Parathyroid adenoma (tissue), 2 donors: ENCODE data around the gene ZDHHC20.

ENCODE experiments used
- H2AFZ ChIP-seq: fragments of 300-600 bp; sonication (generic); one replicate; pipeline ENCODE4 v1.7.0; 2017; ENCODE audit warnings: antibody characterized with exemption, mild to moderate bottlenecking
- H3K27ac ChIP-seq: fragments of 300-600 bp; sonication (generic); one replicate; pipeline ENCODE4 v1.7.0; 2017
- H3K27me3 ChIP-seq: fragments of 300-600 bp; sonication (generic); one replicate; pipeline ENCODE4 v1.7.0; 2017; ENCODE audit warnings: low read length; ENCODE audit not compliant: control insufficient read depth, insufficient read depth
- H3K36me3 ChIP-seq: fragments of 300-600 bp; sonication (generic); one replicate; pipeline ENCODE4 v1.7.0; 2017; ENCODE audit warnings: low read length; ENCODE audit not compliant: control insufficient read depth, insufficient read depth
- H3K4me1 ChIP-seq: fragments of 300-600 bp; sonication (generic); one replicate; pipeline ENCODE4 v1.7.0; 2017; ENCODE audit warnings: control low read depth
- H3K4me2 ChIP-seq: fragments of 300-600 bp; sonication (generic); one replicate; pipeline ENCODE4 v1.7.0; 2017; ENCODE audit warnings: low read length
- H3K4me3 ChIP-seq: fragments of 300-600 bp; sonication (generic); one replicate; pipeline ENCODE4 v1.7.0; 2017; ENCODE audit warnings: low read depth, low read length
- H3K79me2 ChIP-seq: fragments of 300-600 bp; sonication (generic); one replicate; pipeline ENCODE4 v1.7.0; 2017; ENCODE audit warnings: control low read depth
- H3K9ac ChIP-seq: fragments of 300-600 bp; sonication (generic); one replicate; pipeline ENCODE4 v1.7.0; 2017; ENCODE audit warnings: mild to moderate bottlenecking
- H3K9me3 ChIP-seq: fragments of 300-600 bp; sonication (generic); one replicate; pipeline ENCODE4 v1.7.0; 2017; ENCODE audit warnings: low read length; ENCODE audit not compliant: control insufficient read depth
- TF ChIP-seq, protein P1 (sequence below): fragments of 300-600 bp; sonication (generic); IDR thresholded peaks from one replicate; pipeline ENCODE4 v1.7.0; 2017; ENCODE audit warnings: antibody characterized with exemption, mild to moderate bottlenecking
- donor health status: primary hyperparathyroidism.

The ZDHHC20 gene

DNA sequence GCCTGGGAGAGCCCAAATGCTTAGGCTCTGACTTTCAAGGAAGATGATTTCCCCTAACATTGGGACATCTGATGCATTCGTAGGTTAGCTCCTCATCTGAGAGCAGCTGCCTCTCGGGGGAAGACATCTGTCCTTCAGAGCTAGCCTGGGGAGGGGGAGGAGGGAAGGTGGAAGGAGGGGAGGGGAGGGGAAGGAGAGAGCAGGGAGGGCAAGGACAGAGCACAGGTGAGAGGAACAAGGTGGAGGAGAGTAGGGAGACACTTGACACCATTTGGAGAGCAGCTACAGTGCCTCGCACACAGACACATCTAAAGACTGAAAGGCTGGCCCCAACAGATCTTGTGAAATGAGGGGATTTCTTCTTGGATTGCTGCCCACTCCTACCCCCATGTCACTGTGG, 103.8 kb downstream of the ZDHHC20 start:
- no peaks in the 10 kb centered on the region for H3K36me3 ChIP-seq
- H3K9ac ChIP-seq: no peak overlapping the region
- no peaks in the 10 kb centered on the region for H3K79me2 ChIP-seq
- no peak overlapping the region for H3K27ac ChIP-seq
- H2AFZ ChIP-seq: no peak overlapping the region
- TF ChIP-seq, protein P1, sequence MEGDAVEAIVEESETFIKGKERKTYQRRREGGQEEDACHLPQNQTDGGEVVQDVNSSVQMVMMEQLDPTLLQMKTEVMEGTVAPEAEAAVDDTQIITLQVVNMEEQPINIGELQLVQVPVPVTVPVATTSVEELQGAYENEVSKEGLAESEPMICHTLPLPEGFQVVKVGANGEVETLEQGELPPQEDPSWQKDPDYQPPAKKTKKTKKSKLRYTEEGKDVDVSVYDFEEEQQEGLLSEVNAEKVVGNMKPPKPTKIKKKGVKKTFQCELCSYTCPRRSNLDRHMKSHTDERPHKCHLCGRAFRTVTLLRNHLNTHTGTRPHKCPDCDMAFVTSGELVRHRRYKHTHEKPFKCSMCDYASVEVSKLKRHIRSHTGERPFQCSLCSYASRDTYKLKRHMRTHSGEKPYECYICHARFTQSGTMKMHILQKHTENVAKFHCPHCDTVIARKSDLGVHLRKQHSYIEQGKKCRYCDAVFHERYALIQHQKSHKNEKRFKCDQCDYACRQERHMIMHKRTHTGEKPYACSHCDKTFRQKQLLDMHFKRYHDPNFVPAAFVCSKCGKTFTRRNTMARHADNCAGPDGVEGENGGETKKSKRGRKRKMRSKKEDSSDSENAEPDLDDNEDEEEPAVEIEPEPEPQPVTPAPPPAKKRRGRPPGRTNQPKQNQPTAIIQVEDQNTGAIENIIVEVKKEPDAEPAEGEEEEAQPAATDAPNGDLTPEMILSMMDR: no peak
- H3K4me3 ChIP-seq: no peak overlapping the region
- H3K27me3 ChIP-seq: no peaks in the 10 kb centered on the region
- H3K9me3 ChIP-seq: no peaks in the 10 kb centered on the region
- no peaks in the 10 kb centered on the region for H3K4me1 ChIP-seq
- no peak overlapping the region for H3K4me2 ChIP-seq

GRCh38 chr13:21354721-21355120, 104.4 kb downstream of the ZDHHC20 start:
- H3K27ac ChIP-seq: no peak overlapping the region
- no peak overlapping the region for H3K9ac ChIP-seq
- H3K4me2 ChIP-seq: no peak overlapping the region
- H3K27me3 ChIP-seq: no peaks in the 10 kb centered on the region
- no peaks in the 10 kb centered on the region for H3K36me3 ChIP-seq
- no peaks in the 10 kb centered on the region for H3K79me2 ChIP-seq
- TF ChIP-seq, protein P1: no peak
- H3K4me1 ChIP-seq: no peaks in the 10 kb centered on the region
- no peaks in the 10 kb centered on the region for H3K9me3 ChIP-seq
- H3K4me3 ChIP-seq: no peak overlapping the region
- no peak overlapping the region for H2AFZ ChIP-seq

- Histone ChIP-seq H3K4me1 (no peaks in the 10 kb centered on the region), H3K27me3 (no peaks in the 10 kb centered on the region), H3K9me3 (no peaks in the 10 kb centered on the region), H3K27ac (no peak overlapping the region), H3K4me3 (no peak overlapping the region), H3K79me2 (no peaks in the 10 kb centered on the region), H3K9ac (no peak overlapping the region), H2AFZ (no peak overlapping the region), H3K36me3 (no peaks in the 10 kb centered on the region), H3K4me2 (no peak overlapping the region)
- TF ChIP-seq, protein P1: no peak
These were observed 110.5 kb downstream of the ZDHHC20 start for GRCh38 chr13:21348488-21349120.

DNA sequence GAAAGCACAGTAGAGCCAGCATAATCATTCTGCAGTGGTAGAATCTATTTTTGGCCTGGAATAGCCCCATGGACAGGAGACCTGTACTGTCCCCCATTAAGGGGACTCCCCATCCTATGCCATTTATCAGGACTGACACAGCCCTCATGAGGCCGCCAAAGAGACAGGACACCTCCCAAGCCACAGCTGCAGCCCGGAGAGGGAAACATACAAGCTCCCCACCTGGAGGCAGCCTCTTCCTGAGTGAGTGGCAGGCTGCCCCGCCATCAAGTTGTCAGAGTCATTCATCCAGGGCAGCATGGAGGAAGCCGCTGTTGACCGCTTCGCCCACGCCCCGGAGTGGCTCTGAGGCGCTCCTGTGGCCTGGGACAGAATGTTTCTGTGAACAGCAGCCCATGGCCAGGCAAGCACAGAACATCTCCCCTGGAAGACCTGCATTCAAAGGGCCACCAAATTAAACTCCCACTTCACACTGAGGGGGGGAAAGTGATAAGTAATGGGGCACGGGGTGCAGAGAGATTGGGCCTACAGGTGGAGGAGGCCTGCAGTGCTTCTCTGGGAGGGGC, 111.3 kb downstream of the ZDHHC20 start:
- H3K27ac ChIP-seq: no peak overlapping the region
- TF ChIP-seq, protein P1: no peak
- no peaks in the 10 kb centered on the region for H3K79me2 ChIP-seq
- H3K27me3 ChIP-seq: no peaks in the 10 kb centered on the region
- H3K9ac ChIP-seq: no peak overlapping the region
- no peak overlapping the region for H3K4me3 ChIP-seq
- H3K9me3 ChIP-seq: no peaks in the 10 kb centered on the region
- H3K4me1 ChIP-seq: no peaks in the 10 kb centered on the region
- no peak overlapping the region for H3K4me2 ChIP-seq
- H3K36me3 ChIP-seq: no peaks in the 10 kb centered on the region
- no peak overlapping the region for H2AFZ ChIP-seq

DNA sequence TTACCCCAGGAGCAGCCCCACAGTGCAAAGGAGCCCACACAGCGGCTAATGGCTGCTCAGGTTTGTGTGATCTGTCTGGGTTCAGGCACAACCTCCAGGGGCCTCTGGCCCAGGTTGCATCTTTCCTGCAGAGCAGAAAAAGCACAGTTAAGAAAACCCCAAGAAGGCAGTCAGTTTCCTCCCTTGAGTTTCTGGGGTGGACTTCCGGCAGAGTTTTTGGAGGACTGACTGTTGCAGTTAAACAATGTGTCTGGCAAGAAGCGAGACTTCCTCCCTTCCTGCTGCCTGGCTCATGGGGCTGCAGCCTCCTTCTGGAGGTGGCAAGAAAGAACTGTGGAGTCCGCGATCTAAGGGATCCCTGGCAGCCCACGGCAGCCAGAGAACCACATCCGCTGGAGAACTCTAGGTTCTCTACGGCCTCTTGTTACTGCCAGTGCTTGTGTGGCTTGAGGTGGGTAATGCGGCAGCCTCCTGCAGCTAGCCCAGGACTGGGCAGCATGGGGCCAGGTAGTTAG, 114.4 kb downstream of the ZDHHC20 start:
- H3K4me1 ChIP-seq: no peaks in the 10 kb centered on the region
- H3K36me3 ChIP-seq: no peaks in the 10 kb centered on the region
- H3K9ac ChIP-seq: no peak overlapping the region
- no peaks in the 10 kb centered on the region for H3K9me3 ChIP-seq
- H3K79me2 ChIP-seq: no peaks in the 10 kb centered on the region
- TF ChIP-seq, protein P1: no peak
- no peak overlapping the region for H3K27ac ChIP-seq
- H3K4me3 ChIP-seq: no peak overlapping the region
- H3K4me2 ChIP-seq: no peak overlapping the region
- no peak overlapping the region for H2AFZ ChIP-seq
- H3K27me3 ChIP-seq: no peaks in the 10 kb centered on the region
